ENCODE measurements around the gene TCEANC2. TPM values are rescaled to one million over a fixed set of nuclear protein-coding genes. Genes with fewer than 3 reads are reported as not detected.
A peak's percentile ranks its signal among the peaks of the same experiment; 100 is the strongest.
"Not testable (repeated sequence)": the region's sequence is repeated elsewhere in the genome, so short reads cannot be mapped to it uniquely, and the experiment has no call there.

The TCEANC2 gene
- polyA plus RNA-seq, 4 donors = 1.3 to 5.1 (median 1.9) TPM

DNA sequence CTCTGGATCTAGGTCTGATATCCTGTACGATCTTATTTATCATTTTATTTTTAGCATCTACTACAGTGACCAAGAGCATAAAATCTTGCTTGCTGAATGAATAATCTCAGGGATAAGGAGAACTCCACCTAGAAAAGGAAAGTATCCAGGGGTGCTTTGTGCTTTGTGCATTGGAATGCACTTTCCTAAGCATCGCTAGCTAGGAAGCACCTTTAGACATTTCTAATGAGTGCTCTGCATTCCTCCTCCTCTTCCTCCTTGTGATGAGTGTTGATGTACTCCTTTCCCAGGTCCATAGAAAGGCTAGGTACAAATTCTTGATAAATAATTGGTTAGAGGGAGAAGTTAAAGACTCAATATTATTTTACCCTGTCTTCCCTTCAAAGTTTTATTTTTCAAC, 31.4 kb downstream of the TCEANC2 start:
- Histone ChIP-seq H3K27me3 (ENCODE audit: control insufficient read depth in 3 of 3, insufficient read depth in 3 of 3, low read length in 3 of 3) (no peaks in the 10 kb centered on the region), H3K27ac (ENCODE audit: low read depth in 1 of 3, low read length in 2 of 3) (no peak overlapping the region), H3K4me1 (ENCODE audit: control insufficient read depth in 3 of 3, insufficient read depth in 2 of 3, low read depth in 1 of 3, low read length in 2 of 3) (peaks cover 0 to 10% (median 1%) of the 10 kb centered on the region in 3 donors), H3K9me3 (ENCODE audit: control insufficient read depth in 2 of 2, insufficient read depth in 1 of 2, low read depth in 1 of 2, low read length in 1 of 2) (no peaks in the 10 kb centered on the region), H3K4me3 (ENCODE audit: low read depth in 1 of 3, low read length in 3 of 3) (no peak overlapping the region), H3K36me3 (ENCODE audit: control insufficient read depth in 3 of 3, insufficient read depth in 2 of 3, low read depth in 1 of 3, low read length in 3 of 3) (peaks cover 1 to 2% (median 2%) of the 10 kb centered on the region in 3 donors)
- FAIRE-seq = no peak
- 92 to 100% (median 95%) methylated on average over 2 of the region's 2 CpGs for WGBS, 3 donors
- DNase-seq = no peak

DNA sequence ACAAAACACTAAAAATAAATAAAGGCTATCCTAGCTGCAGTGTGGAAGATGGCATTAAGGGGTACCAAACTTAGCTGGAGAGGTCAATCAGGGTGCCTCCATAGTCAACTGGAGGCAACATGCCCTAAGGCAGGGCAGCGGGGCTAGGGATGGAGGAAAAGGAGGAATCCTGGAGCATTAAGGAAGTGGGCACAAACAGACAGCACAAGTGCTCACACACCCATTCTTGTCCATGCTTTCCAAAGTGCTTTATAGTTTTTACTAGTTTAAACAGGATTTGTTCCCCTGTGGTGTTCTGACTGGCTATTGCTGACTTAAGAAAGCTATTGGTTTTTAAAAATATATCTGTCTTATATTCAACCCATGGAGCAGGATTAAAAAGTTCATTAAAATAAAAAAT, 33.3 kb downstream of the TCEANC2 start:
- FAIRE-seq = no peak
- no peak for DNase-seq
- WGBS, 3 donors = 94 to 100% (median 100%) methylated on average over 1 of the region's 1 CpG

DNA sequence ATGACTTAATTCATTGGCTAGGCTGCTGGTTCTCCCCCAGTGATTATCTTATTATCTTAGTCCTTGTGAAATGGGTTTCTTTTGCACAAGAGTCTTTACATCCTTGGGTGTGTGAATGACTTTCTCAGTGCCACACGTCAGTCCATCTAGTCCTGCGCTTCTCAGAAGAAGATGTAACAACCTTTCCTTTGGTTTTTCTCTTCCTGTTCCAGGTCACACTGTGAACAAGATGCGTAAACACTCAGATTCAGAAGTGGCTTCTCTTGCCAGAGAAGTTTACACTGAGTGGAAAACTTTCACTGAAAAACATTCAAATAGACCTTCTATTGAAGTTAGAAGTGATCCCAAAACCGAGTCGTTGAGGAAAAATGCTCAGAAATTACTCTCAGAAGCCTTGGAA, 35.0 kb downstream of the TCEANC2 start:
- no peaks in the 10 kb centered on the region for H3K27me3 ChIP-seq (ENCODE audit: control insufficient read depth in 3 of 3, insufficient read depth in 3 of 3, low read length in 3 of 3)
- H3K27ac ChIP-seq (ENCODE audit: low read depth in 1 of 3, low read length in 2 of 3) = no peak overlapping the region
- FAIRE-seq = no peak
- H3K4me1 ChIP-seq (ENCODE audit: control insufficient read depth in 3 of 3, insufficient read depth in 2 of 3, low read depth in 1 of 3, low read length in 2 of 3) = no peaks in the 10 kb centered on the region
- no peaks in the 10 kb centered on the region for H3K9me3 ChIP-seq (ENCODE audit: control insufficient read depth in 2 of 2, insufficient read depth in 1 of 2, low read depth in 1 of 2, low read length in 1 of 2)
- WGBS, 3 donors = 90 to 95% (median 92%) methylated on average over 5 of the region's 5 CpGs
- H3K36me3 ChIP-seq (ENCODE audit: control insufficient read depth in 3 of 3, insufficient read depth in 2 of 3, low read depth in 1 of 3, low read length in 3 of 3) = peaks cover 1 to 4% (median 2%) of the 10 kb centered on the region in 3 donors
- DNase-seq = no peak
- no peak overlapping the region for H3K4me3 ChIP-seq (ENCODE audit: low read depth in 1 of 3, low read length in 3 of 3)

More for the DNA sequence above, 33.3 kb downstream of the TCEANC2 start:
- H3K27me3 ChIP-seq (ENCODE audit: control insufficient read depth in 3 of 3, insufficient read depth in 3 of 3, low read length in 3 of 3) = no peaks in the 10 kb centered on the region
- H3K36me3 ChIP-seq (ENCODE audit: control insufficient read depth in 3 of 3, insufficient read depth in 2 of 3, low read depth in 1 of 3, low read length in 3 of 3) = peaks cover 1 to 2% (median 2%) of the 10 kb centered on the region in 3 donors
- H3K4me1 ChIP-seq (ENCODE audit: control insufficient read depth in 3 of 3, insufficient read depth in 2 of 3, low read depth in 1 of 3, low read length in 2 of 3) = no peaks in the 10 kb centered on the region
- H3K4me3 ChIP-seq (ENCODE audit: low read depth in 1 of 3, low read length in 3 of 3) = no peak overlapping the region
- H3K9me3 ChIP-seq (ENCODE audit: control insufficient read depth in 2 of 2, insufficient read depth in 1 of 2, low read depth in 1 of 2, low read length in 1 of 2) = no peaks in the 10 kb centered on the region
- H3K27ac ChIP-seq (ENCODE audit: low read depth in 1 of 3, low read length in 2 of 3) = no peak overlapping the region

DNA sequence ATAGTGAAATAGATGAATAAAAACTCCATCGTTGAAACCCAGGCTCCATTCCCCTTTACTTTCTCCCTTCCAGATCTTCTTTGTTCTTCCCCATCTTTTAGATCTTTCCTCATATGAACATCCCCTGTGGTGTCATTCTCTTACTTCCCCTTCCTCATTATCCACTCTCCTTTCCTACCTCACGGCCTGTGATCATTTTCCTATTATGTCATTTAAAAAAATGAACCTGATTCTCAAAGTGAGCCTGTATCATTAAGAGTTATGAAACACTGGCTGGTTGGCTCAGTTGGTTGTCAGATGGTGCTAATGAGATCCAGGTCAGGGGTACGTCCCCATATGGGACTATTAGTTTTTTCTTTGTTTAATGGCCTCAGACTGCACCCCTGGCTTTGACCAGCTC, 38.3 kb downstream of the TCEANC2 start:
- no peak overlapping the region for H3K4me3 ChIP-seq (ENCODE audit: low read depth in 1 of 3, low read length in 3 of 3)
- no peak for DNase-seq
- no peak overlapping the region for H3K27ac ChIP-seq (ENCODE audit: low read depth in 1 of 3, low read length in 2 of 3)
- peaks cover 1 to 7% (median 4%) of the 10 kb centered on the region in 3 donors for H3K36me3 ChIP-seq (ENCODE audit: control insufficient read depth in 3 of 3, insufficient read depth in 2 of 3, low read depth in 1 of 3, low read length in 3 of 3)
- H3K4me1 ChIP-seq (ENCODE audit: control insufficient read depth in 3 of 3, insufficient read depth in 2 of 3, low read depth in 1 of 3, low read length in 2 of 3) = peaks cover 4 to 25% (median 6%) of the 10 kb centered on the region in 3 donors
- no peaks in the 10 kb centered on the region for H3K9me3 ChIP-seq (ENCODE audit: control insufficient read depth in 2 of 2, insufficient read depth in 1 of 2, low read depth in 1 of 2, low read length in 1 of 2)
- 90 to 94% (median 92%) methylated on average over 3 of the region's 3 CpGs for WGBS, 3 donors
- no peaks in the 10 kb centered on the region for H3K27me3 ChIP-seq (ENCODE audit: control insufficient read depth in 3 of 3, insufficient read depth in 3 of 3, low read length in 3 of 3)
- FAIRE-seq = no peak

DNA sequence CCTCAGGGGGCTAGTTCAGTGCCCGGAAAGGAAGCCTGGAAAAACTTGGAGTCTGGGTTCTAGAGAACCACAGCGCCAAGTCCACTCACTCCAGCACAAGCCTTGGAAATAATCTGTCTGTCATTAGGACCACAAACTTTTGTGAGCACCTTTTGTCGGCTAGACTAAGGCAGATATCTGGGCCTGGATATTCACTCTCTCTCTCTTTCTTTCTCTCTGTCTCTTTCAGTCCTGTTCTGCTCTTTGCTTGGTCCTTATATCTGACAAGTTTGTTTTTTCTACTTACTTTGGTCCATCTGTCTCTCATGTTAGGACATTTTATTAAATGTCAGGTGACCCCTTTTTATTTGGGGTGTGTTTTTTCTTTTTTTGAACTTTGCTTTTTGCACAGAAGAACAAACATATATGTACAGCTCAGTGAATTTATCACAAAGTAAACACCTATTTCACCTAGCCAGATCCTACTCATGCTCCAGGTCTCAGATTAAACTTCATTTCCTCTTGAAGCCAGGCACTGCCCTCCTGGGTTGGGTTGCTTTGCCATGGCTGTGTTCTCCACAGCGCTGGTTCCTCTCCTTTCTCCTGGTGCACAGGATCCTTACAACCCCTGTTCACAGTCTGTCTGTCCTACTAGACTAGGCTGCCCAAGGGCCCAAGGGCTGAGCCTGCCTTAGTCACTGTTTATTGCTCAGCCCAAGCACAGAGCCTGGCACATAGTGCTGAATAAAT, 40.8 kb downstream of the TCEANC2 start:
- peak overlapping the region; percentile 27 to 66 (median 54) for H3K27ac ChIP-seq (ENCODE audit: low read depth in 1 of 3, low read length in 2 of 3)
- no peaks in the 10 kb centered on the region for H3K27me3 ChIP-seq (ENCODE audit: control insufficient read depth in 3 of 3, insufficient read depth in 3 of 3, low read length in 3 of 3)
- peak; percentile 51 to 74 for DNase-seq
- peaks cover 4 to 25% (median 6%) of the 10 kb centered on the region in 3 donors for H3K4me1 ChIP-seq (ENCODE audit: control insufficient read depth in 3 of 3, insufficient read depth in 2 of 3, low read depth in 1 of 3, low read length in 2 of 3)
- FAIRE-seq = no peak
- H3K36me3 ChIP-seq (ENCODE audit: control insufficient read depth in 3 of 3, insufficient read depth in 2 of 3, low read depth in 1 of 3, low read length in 3 of 3) = peaks cover 0 to 13% (median 2%) of the 10 kb centered on the region in 3 donors
- H3K4me3 ChIP-seq (ENCODE audit: low read depth in 1 of 3, low read length in 3 of 3) = no peak overlapping the region
- WGBS, 3 donors = 47 to 66% (median 59%) methylated on average over 4 of the region's 4 CpGs
- H3K9me3 ChIP-seq (ENCODE audit: control insufficient read depth in 2 of 2, insufficient read depth in 1 of 2, low read depth in 1 of 2, low read length in 1 of 2) = no peaks in the 10 kb centered on the region

DNA sequence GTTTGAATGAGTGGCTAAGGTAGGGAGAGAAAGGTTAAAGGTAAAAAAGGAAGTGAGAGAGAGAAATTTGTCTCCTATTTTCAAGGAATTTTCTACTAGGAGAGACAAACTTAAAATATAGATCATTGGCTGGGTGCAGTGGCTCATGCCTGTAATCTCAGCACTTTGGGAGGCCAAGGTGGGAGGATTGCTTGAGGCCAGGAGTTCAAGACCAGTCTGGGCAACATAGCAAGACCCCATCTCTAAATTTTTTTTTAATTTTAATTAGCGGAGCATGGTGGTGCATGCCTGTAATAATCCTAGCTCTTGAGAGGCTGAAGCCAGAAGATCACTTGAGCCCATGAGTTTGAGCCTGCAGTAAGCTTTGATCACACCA, 41.3 kb downstream of the TCEANC2 start:
- 47 to 100% (median 52%) methylated on average over 1 of the region's 1 CpG for WGBS, 3 donors
- H3K4me1 ChIP-seq (ENCODE audit: control insufficient read depth in 3 of 3, insufficient read depth in 2 of 3, low read depth in 1 of 3, low read length in 2 of 3) = peaks cover 4 to 25% (median 6%) of the 10 kb centered on the region in 3 donors
- H3K4me3 ChIP-seq (ENCODE audit: low read depth in 1 of 3, low read length in 3 of 3); DNase-seq; H3K9me3 ChIP-seq (ENCODE audit: control insufficient read depth in 2 of 2, insufficient read depth in 1 of 2, low read depth in 1 of 2, low read length in 1 of 2); FAIRE-seq; H3K27me3 ChIP-seq (ENCODE audit: control insufficient read depth in 3 of 3, insufficient read depth in 3 of 3, low read length in 3 of 3): not testable (repeated sequence)
- H3K27ac ChIP-seq (ENCODE audit: low read depth in 1 of 3, low read length in 2 of 3) = peak overlapping the region in 2 of 3 donors; percentile 27 to 58
- H3K36me3 ChIP-seq (ENCODE audit: control insufficient read depth in 3 of 3, insufficient read depth in 2 of 3, low read depth in 1 of 3, low read length in 3 of 3) = peaks cover 0 to 11% (median 2%) of the 10 kb centered on the region in 3 donors

DNA sequence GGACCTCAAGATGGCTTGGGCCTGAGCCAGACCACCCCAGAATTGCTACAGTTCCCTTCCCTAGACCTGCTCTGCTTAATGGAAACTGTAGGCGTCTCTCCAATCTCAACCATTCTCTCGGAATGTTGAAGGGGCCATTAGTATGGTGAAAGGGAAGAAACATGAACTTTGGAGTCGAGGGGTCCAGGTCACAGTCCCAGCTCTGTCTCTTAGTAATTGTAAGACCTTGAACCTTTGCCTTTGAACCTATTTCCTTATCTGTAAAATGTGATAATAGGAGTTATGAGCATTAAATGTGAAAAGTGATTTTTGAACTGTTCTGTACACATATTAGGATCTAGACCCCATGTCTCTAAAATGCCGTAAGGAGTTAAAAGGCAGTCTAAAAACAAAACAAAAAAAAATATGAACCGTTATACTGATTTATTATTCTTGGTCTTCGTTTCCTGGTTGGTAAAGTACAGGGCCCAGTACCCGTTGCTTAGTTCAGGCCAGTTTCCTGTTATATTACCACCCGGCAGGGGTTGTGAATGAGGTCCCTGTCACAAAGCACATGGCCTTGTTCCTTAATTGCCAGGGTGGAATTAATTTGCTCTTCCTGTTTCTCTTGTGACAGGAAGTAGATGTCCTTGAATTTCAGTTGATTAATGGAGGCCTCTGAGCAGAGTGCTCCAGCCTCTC, 42.3 kb downstream of the TCEANC2 start:
- WGBS, 3 donors = 37 to 43% (median 41%) methylated on average over 8 of the region's 8 CpGs
- H3K9me3 ChIP-seq (ENCODE audit: control insufficient read depth in 2 of 2, insufficient read depth in 1 of 2, low read depth in 1 of 2, low read length in 1 of 2) = no peaks in the 10 kb centered on the region
- no peak overlapping the region for H3K4me3 ChIP-seq (ENCODE audit: low read depth in 1 of 3, low read length in 3 of 3)
- H3K4me1 ChIP-seq (ENCODE audit: control insufficient read depth in 3 of 3, insufficient read depth in 2 of 3, low read depth in 1 of 3, low read length in 2 of 3) = peaks cover 4 to 25% (median 6%) of the 10 kb centered on the region in 3 donors
- H3K27me3 ChIP-seq (ENCODE audit: control insufficient read depth in 3 of 3, insufficient read depth in 3 of 3, low read length in 3 of 3) = no peaks in the 10 kb centered on the region
- H3K36me3 ChIP-seq (ENCODE audit: control insufficient read depth in 3 of 3, insufficient read depth in 2 of 3, low read depth in 1 of 3, low read length in 3 of 3) = peaks cover 0 to 11% (median 2%) of the 10 kb centered on the region in 3 donors
- FAIRE-seq (no peak), DNase-seq (peak; percentile 55 to 66)
- H3K27ac ChIP-seq (ENCODE audit: low read depth in 1 of 3, low read length in 2 of 3) = peak overlapping the region in 2 of 3 donors; percentile 52 to 55

DNA sequence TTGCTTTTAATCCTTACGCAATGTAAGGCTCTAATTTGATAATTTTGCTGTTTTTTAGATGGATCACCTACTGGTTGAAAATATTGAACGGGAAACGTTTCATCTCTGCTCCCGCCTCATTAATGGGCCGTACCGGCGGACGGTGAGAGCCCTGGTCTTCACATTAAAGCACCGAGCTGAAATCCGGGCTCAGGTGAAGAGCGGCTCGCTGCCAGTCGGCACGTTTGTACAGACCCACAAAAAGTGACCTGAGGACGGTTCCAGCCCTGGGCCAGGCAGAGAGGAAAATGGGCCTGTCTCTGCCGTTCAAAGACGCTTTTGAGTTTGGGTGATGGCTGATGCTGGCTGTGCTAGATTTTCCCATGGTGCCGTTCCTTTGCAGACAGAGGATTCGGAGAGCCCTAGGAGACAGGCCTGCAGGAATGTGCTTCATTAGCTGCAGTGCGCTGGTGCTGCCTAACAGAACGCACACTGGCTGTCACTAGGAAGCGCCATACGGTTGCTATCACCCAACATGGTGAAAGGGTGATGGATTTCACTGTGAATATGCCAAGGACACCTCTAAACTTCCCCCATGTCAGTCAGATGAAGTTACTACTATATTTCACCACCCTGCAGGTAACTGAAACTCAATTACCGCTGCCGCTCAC, 42.9 kb downstream of the TCEANC2 start:
- Histone ChIP-seq H3K4me1 (ENCODE audit: control insufficient read depth in 3 of 3, insufficient read depth in 2 of 3, low read depth in 1 of 3, low read length in 2 of 3) (peaks cover 4 to 25% (median 6%) of the 10 kb centered on the region in 3 donors), H3K36me3 (ENCODE audit: control insufficient read depth in 3 of 3, insufficient read depth in 2 of 3, low read depth in 1 of 3, low read length in 3 of 3) (peaks cover 0 to 11% (median 2%) of the 10 kb centered on the region in 3 donors), H3K27ac (ENCODE audit: low read depth in 1 of 3, low read length in 2 of 3) (peak overlapping the region in 1 of 3 donors; percentile 55), H3K9me3 (ENCODE audit: control insufficient read depth in 2 of 2, insufficient read depth in 1 of 2, low read depth in 1 of 2, low read length in 1 of 2) (no peaks in the 10 kb centered on the region), H3K4me3 (ENCODE audit: low read depth in 1 of 3, low read length in 3 of 3) (no peak overlapping the region), H3K27me3 (ENCODE audit: control insufficient read depth in 3 of 3, insufficient read depth in 3 of 3, low read length in 3 of 3) (no peaks in the 10 kb centered on the region)
- WGBS, 3 donors = 80 to 91% (median 91%) methylated on average over 25 of the region's 25 CpGs
- no peak for FAIRE-seq
- DNase-seq = no peak

Data from small intestine (tissue), 7 donors.